Mononuclear cell (primary cell): ENCODE data around the gene GALNT7. TPM values are rescaled to one million over a fixed set of nuclear protein-coding genes. Genes with fewer than 3 reads are reported as not detected.
"Not testable (repeated sequence)": the region's sequence is repeated elsewhere in the genome, so short reads cannot be mapped to it uniquely, and the experiment has no call there.

Experiments
- H3K27me3 ChIP-seq: 2 replicates; pipeline ENCODE4 v1.6.0; 2011; ENCODE audit warnings: low read length, control low read depth; ENCODE audit not compliant: insufficient read depth
- H3K4me1 ChIP-seq: 2 replicates; pipeline ENCODE4 v1.5.1; 2011; ENCODE audit warnings: mild to moderate bottlenecking, low read length, control low read depth; ENCODE audit not compliant: insufficient read depth
- H3K4me3 ChIP-seq: 2 replicates; pipeline ENCODE4 v1.5.1; 2011; ENCODE audit warnings: mild to moderate bottlenecking, low read length, moderate library complexity
- H3K9me3 ChIP-seq: 2 replicates; pipeline ENCODE4 v1.5.1; 2011; ENCODE audit warnings: low read depth, mild to moderate bottlenecking, control low read depth, low read length
- total RNA-seq: library from RNA; depleted of rRNA; stranded (reverse); fragments of >200 nt; gene quantifications from one replicate; pipeline ENCODE4 v1.2.3, GENCODE V29; 2012

The GALNT7 gene
- total RNA-seq, result 11.4 TPM

- peaks cover 35% of the 10 kb centered on the region for H3K4me1 ChIP-seq
- peak within 1 kb of the TSS; percentile 69 for H3K4me3 ChIP-seq
- H3K27me3 ChIP-seq, result no peaks in the 10 kb centered on the region
- H3K9me3 ChIP-seq, result no peaks in the 10 kb centered on the region
Measured at GRCh38 chr4:173168396-173169177, at the start of gene GALNT7. Gene GALNT7, plus strand, starts transcription at chr4:173168811. Its CDS starts 25 bp downstream, at chr4:173168836.

- not testable (repeated sequence) for H3K9me3 ChIP-seq, H3K4me3 ChIP-seq, H3K27me3 ChIP-seq, H3K4me1 ChIP-seq
Measured at GRCh38 chr4:173118819-173119218, 49.8 kb upstream of the GALNT7 start.

- Histone ChIP-seq H3K4me1 (no peaks in the 10 kb centered on the region), H3K4me3 (no peak overlapping the region), H3K9me3 (no peaks in the 10 kb centered on the region), H3K27me3 (no peaks in the 10 kb centered on the region)
Measured at GRCh38 chr4:173119818-173120217, 48.8 kb upstream of the GALNT7 start.

GRCh38 chr4:173121076-173121561 lies 47.5 kb upstream of the GALNT7 start:
- H3K4me1 ChIP-seq, result no peaks in the 10 kb centered on the region
- no peaks in the 10 kb centered on the region for H3K27me3 ChIP-seq
- H3K4me3 ChIP-seq, result no peak overlapping the region
- no peaks in the 10 kb centered on the region for H3K9me3 ChIP-seq

GRCh38 chr4:173124209-173124865 lies 44.3 kb upstream of the GALNT7 start:
- no peaks in the 10 kb centered on the region for H3K27me3 ChIP-seq
- no peaks in the 10 kb centered on the region for H3K9me3 ChIP-seq
- H3K4me3 ChIP-seq, result no peak overlapping the region
- H3K4me1 ChIP-seq, result peaks cover 5% of the 10 kb centered on the region

- no peaks in the 10 kb centered on the region for H3K27me3 ChIP-seq
- no peak overlapping the region for H3K4me3 ChIP-seq
- H3K4me1 ChIP-seq, result peaks cover 5% of the 10 kb centered on the region
- no peaks in the 10 kb centered on the region for H3K9me3 ChIP-seq
Measured at GRCh38 chr4:173125216-173125812, 43.3 kb upstream of the GALNT7 start.

- no peaks in the 10 kb centered on the region for H3K27me3 ChIP-seq
- H3K4me1 ChIP-seq, result peaks cover 5% of the 10 kb centered on the region
- no peaks in the 10 kb centered on the region for H3K9me3 ChIP-seq
- no peak overlapping the region for H3K4me3 ChIP-seq
Measured at GRCh38 chr4:173128199-173128890, 40.3 kb upstream of the GALNT7 start.

- H3K4me3 ChIP-seq, result no peak overlapping the region
- peaks cover 5% of the 10 kb centered on the region for H3K4me1 ChIP-seq
- H3K27me3 ChIP-seq, result no peaks in the 10 kb centered on the region
- H3K9me3 ChIP-seq, result no peaks in the 10 kb centered on the region
Measured at GRCh38 chr4:173130687-173131086, 37.9 kb upstream of the GALNT7 start.

GRCh38 chr4:173134426-173134825 lies 34.2 kb upstream of the GALNT7 start:
- Histone ChIP-seq H3K4me3 (no peak overlapping the region), H3K9me3 (no peaks in the 10 kb centered on the region), H3K27me3 (no peaks in the 10 kb centered on the region), H3K4me1 (no peaks in the 10 kb centered on the region)

GRCh38 chr4:173135241-173135847 lies 33.3 kb upstream of the GALNT7 start:
- H3K9me3 ChIP-seq, result no peaks in the 10 kb centered on the region
- no peaks in the 10 kb centered on the region for H3K4me1 ChIP-seq
- H3K4me3 ChIP-seq, result no peak overlapping the region
- H3K27me3 ChIP-seq, result no peaks in the 10 kb centered on the region

- Histone ChIP-seq H3K27me3 (no peaks in the 10 kb centered on the region), H3K9me3 (no peaks in the 10 kb centered on the region), H3K4me3 (no peak overlapping the region), H3K4me1 (no peaks in the 10 kb centered on the region)
Measured at GRCh38 chr4:173138624-173139023, 30.0 kb upstream of the GALNT7 start.

- H3K4me1 ChIP-seq, result no peaks in the 10 kb centered on the region
- no peaks in the 10 kb centered on the region for H3K27me3 ChIP-seq
- H3K4me3 ChIP-seq, result no peak overlapping the region
- no peaks in the 10 kb centered on the region for H3K9me3 ChIP-seq
Measured at GRCh38 chr4:173139561-173139960, 29.1 kb upstream of the GALNT7 start.

GRCh38 chr4:173145131-173145530 lies 23.5 kb upstream of the GALNT7 start:
- H3K4me1 ChIP-seq, result no peaks in the 10 kb centered on the region
- H3K27me3 ChIP-seq, result no peaks in the 10 kb centered on the region
- no peak overlapping the region for H3K4me3 ChIP-seq
- no peaks in the 10 kb centered on the region for H3K9me3 ChIP-seq

- Histone ChIP-seq H3K9me3 (no peaks in the 10 kb centered on the region), H3K27me3 (no peaks in the 10 kb centered on the region), H3K4me3 (no peak overlapping the region), H3K4me1 (no peaks in the 10 kb centered on the region)
Measured at GRCh38 chr4:173146456-173146855, 22.2 kb upstream of the GALNT7 start.
